SIG-M5 (cell line): ENCODE results near the gene MVB12A.

ENCODE experiments used
- DNase-seq: peaks from one replicate; lab custom pipeline; 2025; lab: John Stamatoyannopoulos, UW

The MVB12A gene

GRCh38 chr19:17419621-17420474 lies at the start of gene MVB12A:
Gene MVB12A, plus strand, starts transcription at chr19:17420047. Its CDS starts 89 bp downstream, at chr19:17420136.
- peak; percentile 76 for DNase-seq

- no peak for DNase-seq
Measured at GRCh38 chr19:17376935-17377600, 42.8 kb upstream of the MVB12A start, which contains the start of gene PLVAP. Gene PLVAP, minus strand, starts transcription at chr19:17377342. Its CDS starts 54 bp downstream, at chr19:17377288.

GRCh38 chr19:17378271-17378670 lies 41.6 kb upstream of the MVB12A start:
- DNase-seq, result no peak

GRCh38 chr19:17379221-17379631 lies 40.6 kb upstream of the MVB12A start:
- no peak for DNase-seq

GRCh38 chr19:17380426-17381138 lies 39.3 kb upstream of the MVB12A start:
- DNase-seq, result no peak

GRCh38 chr19:17385878-17386611 lies 33.8 kb upstream of the MVB12A start:
- no peak for DNase-seq

GRCh38 chr19:17389288-17389687 lies 30.6 kb upstream of the MVB12A start:
- no peak for DNase-seq

- no peak for DNase-seq
Measured at GRCh38 chr19:17389957-17390664, 29.7 kb upstream of the MVB12A start.

GRCh38 chr19:17390665-17391370 lies 29.0 kb upstream of the MVB12A start:
- DNase-seq, result no peak

GRCh38 chr19:17391371-17392151 lies 28.3 kb upstream of the MVB12A start:
- DNase-seq, result no peak

- no peak for DNase-seq
Measured at GRCh38 chr19:17393002-17393401, 26.8 kb upstream of the MVB12A start.

GRCh38 chr19:17393914-17394313 lies 25.9 kb upstream of the MVB12A start, which contains the start of gene CCDC194:
Gene CCDC194, minus strand, starts transcription at chr19:17394196. Its CDS starts 38 bp downstream, at chr19:17394158.
- DNase-seq, result no peak

GRCh38 chr19:17394891-17395415 lies 24.9 kb upstream of the MVB12A start:
- no peak for DNase-seq

GRCh38 chr19:17398902-17399527 lies 20.8 kb upstream of the MVB12A start:
- no peak for DNase-seq

GRCh38 chr19:17401628-17402027 lies 18.2 kb upstream of the MVB12A start:
- no peak for DNase-seq

GRCh38 chr19:17402982-17403855 lies 16.6 kb upstream of the MVB12A start:
- DNase-seq, result no peak

- no peak for DNase-seq
Measured at GRCh38 chr19:17404015-17404414, 15.8 kb upstream of the MVB12A start.
